ENCODE measurements around the gene PTX4. TPM values are rescaled to one million over a fixed set of nuclear protein-coding genes. Genes with fewer than 3 reads are reported as not detected.

Gene PTX4
- total and polyA plus RNA-seq, 2 donors from 2014 or later: not detected

GRCh38 chr16:1500465-1501150 lies 11.9 kb upstream of the PTX4 start:
- FAIRE-seq (no peak), DNase-seq (peak in 1 of 5 donors; percentile 69)
- peaks cover 0 to 3% (median 3%) of the 10 kb centered on the region in 3 donors for H3K36me3 ChIP-seq (ENCODE audit: control insufficient read depth in 2 of 3, insufficient read depth in 3 of 3, low read length in 3 of 3)
- no peaks in the 10 kb centered on the region for H3K27me3 ChIP-seq (ENCODE audit: control insufficient read depth, insufficient read depth, low read length)
- H3K4me3 ChIP-seq (ENCODE audit: low read length in 3 of 3): no peak overlapping the region
- H3K9ac ChIP-seq (ENCODE audit: low read length in 3 of 3): no peak overlapping the region
- H3K9me3 ChIP-seq (ENCODE audit: control insufficient read depth in 2 of 3, insufficient read depth in 1 of 3, low read length in 3 of 3): no peaks in the 10 kb centered on the region
- H3K4me1 ChIP-seq (ENCODE audit: control insufficient read depth in 2 of 3, insufficient read depth in 2 of 3, low read depth in 1 of 3, low read length in 3 of 3): no peaks in the 10 kb centered on the region
- TF ChIP-seq CTCF (IDR thresholded peaks at IDR 0.05; ENCODE audit: borderline replicate concordance, extremely low read depth, insufficient read depth): no peak
- no peak overlapping the region for H3K27ac ChIP-seq (ENCODE audit: low read depth in 2 of 2, low read length in 2 of 2)
- intact Hi-C loops (cut with DNase I): no loop called here

DNA sequence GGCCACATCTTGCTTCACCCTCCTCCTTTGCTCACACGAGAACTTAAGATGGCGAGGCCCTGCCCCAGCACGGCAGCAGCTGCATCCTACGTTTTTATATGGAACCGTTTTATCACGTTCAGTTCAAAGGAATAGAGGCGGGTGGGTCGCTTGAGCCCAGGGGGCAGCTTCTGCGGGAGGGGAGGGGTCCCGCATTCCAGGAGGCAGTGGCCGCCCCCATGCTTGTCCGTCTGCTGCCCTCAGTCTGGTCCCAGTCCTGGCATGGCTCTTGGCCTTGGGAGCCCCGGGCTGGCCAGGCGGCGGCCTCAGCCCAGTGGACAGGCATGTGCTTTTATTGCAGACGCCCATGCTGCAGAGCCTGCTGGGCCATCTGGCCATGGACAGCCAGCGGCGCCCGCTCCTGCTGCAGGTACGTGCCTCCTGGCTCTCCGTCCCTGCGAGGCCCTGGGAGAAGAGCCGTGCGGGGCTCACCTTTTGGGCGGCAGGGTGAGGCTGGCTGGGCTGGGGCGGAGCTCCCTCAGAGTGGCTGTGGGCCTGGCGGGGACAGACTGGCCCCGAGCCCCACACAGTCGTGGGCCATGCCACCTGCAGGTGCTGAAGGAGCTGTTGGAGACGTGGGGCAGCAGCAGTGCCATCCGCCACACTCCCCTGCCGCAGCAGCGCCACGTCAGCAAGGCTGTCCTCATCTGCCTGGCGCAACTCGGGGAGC lies 11.2 kb upstream of the PTX4 start:
- H3K27me3 ChIP-seq (ENCODE audit: control insufficient read depth, insufficient read depth, low read length): no peaks in the 10 kb centered on the region
- DNase-seq (peak in 1 of 5 donors; percentile 66), FAIRE-seq (no peak)
- H3K4me3 ChIP-seq (ENCODE audit: low read length in 3 of 3): no peak overlapping the region
- H3K9ac ChIP-seq (ENCODE audit: low read length in 3 of 3): no peak overlapping the region
- no peak for TF ChIP-seq CTCF (IDR thresholded peaks at IDR 0.05; ENCODE audit: borderline replicate concordance, extremely low read depth, insufficient read depth)
- H3K9me3 ChIP-seq (ENCODE audit: control insufficient read depth in 2 of 3, insufficient read depth in 1 of 3, low read length in 3 of 3): no peaks in the 10 kb centered on the region
- peaks cover 0 to under 1% (median 0%) of the 10 kb centered on the region in 3 donors for H3K4me1 ChIP-seq (ENCODE audit: control insufficient read depth in 2 of 3, insufficient read depth in 2 of 3, low read depth in 1 of 3, low read length in 3 of 3)
- intact Hi-C loops (cut with DNase I): no loop called here
- peaks cover 0 to 3% (median 3%) of the 10 kb centered on the region in 3 donors for H3K36me3 ChIP-seq (ENCODE audit: control insufficient read depth in 2 of 3, insufficient read depth in 3 of 3, low read length in 3 of 3)
- H3K27ac ChIP-seq (ENCODE audit: low read depth in 2 of 2, low read length in 2 of 2): no peak overlapping the region

DNA sequence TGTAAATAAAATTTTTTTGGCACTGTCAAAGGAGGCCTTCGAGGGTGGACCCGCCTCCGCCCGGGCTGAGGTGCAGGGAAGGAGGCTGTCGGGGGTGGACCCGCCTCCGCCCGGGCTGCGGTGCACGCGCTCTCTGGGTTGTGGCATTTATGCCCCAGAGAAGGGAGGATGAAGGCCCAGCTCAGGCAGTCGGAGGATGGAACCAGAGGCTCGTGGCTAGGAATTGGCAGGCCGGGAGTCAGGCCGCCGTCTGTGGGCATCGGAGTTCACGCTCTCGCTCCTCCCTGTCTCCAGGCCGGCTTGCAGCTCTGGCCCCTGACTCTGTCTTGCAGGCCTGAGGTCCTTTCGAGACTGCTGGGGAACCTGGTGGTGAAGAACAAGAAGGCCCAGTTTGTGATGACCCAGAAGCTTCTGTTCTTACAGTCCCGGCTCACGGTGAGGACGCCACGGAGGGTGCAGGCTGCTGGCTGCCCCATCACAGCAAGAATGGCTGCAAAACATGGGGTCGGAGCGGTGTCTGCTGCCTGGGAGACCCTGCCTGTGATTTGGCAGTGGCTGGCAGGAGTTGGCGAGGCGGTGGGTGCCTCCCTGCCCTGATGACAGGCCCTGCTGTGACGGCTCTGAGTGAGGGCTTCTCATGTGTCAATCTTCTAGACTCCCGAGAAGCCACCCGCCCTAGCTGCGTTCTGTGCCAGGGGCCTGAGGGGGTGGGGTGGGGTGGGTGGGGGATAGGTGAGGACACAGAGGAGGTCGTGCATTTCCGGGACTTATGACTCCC lies 10.3 kb upstream of the PTX4 start:
- no peaks in the 10 kb centered on the region for H3K27me3 ChIP-seq (ENCODE audit: control insufficient read depth, insufficient read depth, low read length)
- peaks cover 0 to 8% (median 0%) of the 10 kb centered on the region in 3 donors for H3K4me1 ChIP-seq (ENCODE audit: control insufficient read depth in 2 of 3, insufficient read depth in 2 of 3, low read depth in 1 of 3, low read length in 3 of 3)
- DNase-seq (peak in 1 of 5 donors; percentile 63), FAIRE-seq (no peak)
- intact Hi-C loops (cut with DNase I): no loop called here
- H3K9me3 ChIP-seq (ENCODE audit: control insufficient read depth in 2 of 3, insufficient read depth in 1 of 3, low read length in 3 of 3): no peaks in the 10 kb centered on the region
- H3K27ac ChIP-seq (ENCODE audit: low read depth in 2 of 2, low read length in 2 of 2): no peak overlapping the region
- TF ChIP-seq CTCF (IDR thresholded peaks at IDR 0.05; ENCODE audit: borderline replicate concordance, extremely low read depth, insufficient read depth): no peak
- H3K36me3 ChIP-seq (ENCODE audit: control insufficient read depth in 2 of 3, insufficient read depth in 3 of 3, low read length in 3 of 3): peaks cover 0 to 3% (median 3%) of the 10 kb centered on the region in 3 donors
- no peak overlapping the region for H3K4me3 ChIP-seq (ENCODE audit: low read length in 3 of 3)
- H3K9ac ChIP-seq (ENCODE audit: low read length in 3 of 3): no peak overlapping the region

Data from kidney (tissue), 14 donors.